ENCODE data around the gene CDKN2C.
"Not testable (repeated sequence)": the region's sequence is repeated elsewhere in the genome, so short reads cannot be mapped to it uniquely, and the experiment has no call there.

CDKN2C gene

GRCh38 chr1:51000651-51001050, 30.6 kb downstream of the CDKN2C start:
- no peak overlapping the region for H3K27ac Mint-ChIP-seq
- no peak overlapping the region for H3K4me3 Mint-ChIP-seq
- no peak for DNase-seq (ENCODE audit: low spot score)
- H3K27me3 Mint-ChIP-seq (ENCODE audit: low read depth): peaks cover 31% of the 10 kb centered on the region
- no peaks in the 10 kb centered on the region for H3K9me3 Mint-ChIP-seq
- no peaks in the 10 kb centered on the region for H3K4me1 Mint-ChIP-seq (ENCODE audit: low read depth)
- H3K36me3 Mint-ChIP-seq (ENCODE audit: low read depth): no peaks in the 10 kb centered on the region

GRCh38 chr1:51002516-51002915, 32.5 kb downstream of the CDKN2C start:
- H3K36me3 Mint-ChIP-seq (ENCODE audit: low read depth): no peaks in the 10 kb centered on the region
- H3K9me3 Mint-ChIP-seq: no peaks in the 10 kb centered on the region
- peaks cover 24% of the 10 kb centered on the region for H3K27me3 Mint-ChIP-seq (ENCODE audit: low read depth)
- H3K27ac Mint-ChIP-seq: no peak overlapping the region
- DNase-seq (ENCODE audit: low spot score): no peak
- no peak overlapping the region for H3K4me3 Mint-ChIP-seq
- no peaks in the 10 kb centered on the region for H3K4me1 Mint-ChIP-seq (ENCODE audit: low read depth)

GRCh38 chr1:51005549-51005948, 35.5 kb downstream of the CDKN2C start:
- not testable (repeated sequence) for H3K4me1 Mint-ChIP-seq (ENCODE audit: low read depth); H3K9me3 Mint-ChIP-seq; H3K27ac Mint-ChIP-seq; H3K4me3 Mint-ChIP-seq; DNase-seq (ENCODE audit: low spot score); H3K36me3 Mint-ChIP-seq (ENCODE audit: low read depth)
- peaks cover 20% of the 10 kb centered on the region for H3K27me3 Mint-ChIP-seq (ENCODE audit: low read depth)

- no peaks in the 10 kb centered on the region for H3K9me3 Mint-ChIP-seq
- H3K4me3 Mint-ChIP-seq: no peak overlapping the region
- H3K36me3 Mint-ChIP-seq (ENCODE audit: low read depth): no peaks in the 10 kb centered on the region
- H3K27me3 Mint-ChIP-seq (ENCODE audit: low read depth): peaks cover 15% of the 10 kb centered on the region
- no peak overlapping the region for H3K27ac Mint-ChIP-seq
- no peaks in the 10 kb centered on the region for H3K4me1 Mint-ChIP-seq (ENCODE audit: low read depth)
- DNase-seq (ENCODE audit: low spot score): no peak
Measured at GRCh38 chr1:51009381-51009780, 39.3 kb downstream of the CDKN2C start.

- no peak for DNase-seq (ENCODE audit: low spot score)
- Mint-ChIP-seq H3K36me3 (ENCODE audit: low read depth) (no peaks in the 10 kb centered on the region), H3K4me1 (ENCODE audit: low read depth) (no peaks in the 10 kb centered on the region), H3K9me3 (no peaks in the 10 kb centered on the region), H3K4me3 (no peak overlapping the region), H3K27ac (no peak overlapping the region), H3K27me3 (ENCODE audit: low read depth) (peaks cover 14% of the 10 kb centered on the region)
Measured at GRCh38 chr1:51014878-51015277, 44.8 kb downstream of the CDKN2C start.

GRCh38 chr1:51019811-51020210, 49.8 kb downstream of the CDKN2C start:
- Mint-ChIP-seq H3K27ac (no peak overlapping the region), H3K36me3 (ENCODE audit: low read depth) (no peaks in the 10 kb centered on the region), H3K9me3 (no peaks in the 10 kb centered on the region), H3K4me3 (no peak overlapping the region), H3K4me1 (ENCODE audit: low read depth) (no peaks in the 10 kb centered on the region), H3K27me3 (ENCODE audit: low read depth) (peaks cover 10% of the 10 kb centered on the region)
- no peak for DNase-seq (ENCODE audit: low spot score)

Measured in T-helper 2 cell treated with Interferon-gamma antibody and Interleukin-4, amounts not matched to agents 5 μg/mL and 100 μg/mL, for 36 hours (primary cell).